GM21528 (cell line): ENCODE data around the gene NDUFS8.

Experiments used
- ATAC-seq: cut with Tn5 transposase; IDR thresholded peaks from one replicate; pipeline ENCODE4 v1.9.1; 2021; ENCODE audit warnings: mild to moderate bottlenecking, moderate library complexity; ENCODE audit not compliant: unreplicated experiment, low FRiP score

The NDUFS8 gene

DNA sequence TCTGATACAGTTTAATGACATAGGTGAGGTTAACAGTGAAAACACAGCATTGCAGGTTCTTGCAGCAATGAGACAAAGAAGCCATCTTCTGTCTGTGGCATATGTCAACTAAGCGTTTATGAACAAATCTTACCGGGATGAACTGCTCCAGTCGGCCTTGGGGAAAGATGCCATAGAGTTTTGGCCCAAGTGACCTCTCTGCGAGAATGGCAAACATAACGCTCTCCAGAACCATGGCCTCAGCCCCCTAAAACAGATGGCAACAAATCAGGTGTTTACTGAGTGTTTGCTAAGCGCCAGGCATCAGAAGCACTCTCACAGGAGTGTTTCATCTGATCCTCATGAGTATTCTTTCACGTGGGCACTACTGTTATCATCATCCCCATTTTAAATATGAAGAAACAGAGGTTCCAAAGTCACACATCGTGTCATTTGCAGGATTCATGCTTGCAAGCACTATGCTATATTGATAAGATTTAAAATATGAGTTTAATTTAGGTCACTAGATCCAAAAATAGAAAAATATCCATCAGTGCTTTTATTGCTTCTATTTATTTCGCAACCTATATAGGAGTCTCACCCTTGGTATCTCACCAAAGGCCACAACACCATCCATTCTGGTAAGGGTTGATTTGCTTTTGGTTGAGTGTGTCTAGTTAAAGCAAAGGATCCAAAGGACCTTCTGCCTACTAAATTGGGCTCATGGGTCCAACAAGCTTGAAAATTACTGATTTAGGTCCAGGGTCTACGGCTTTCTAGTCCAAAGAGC lies 44.3 kb downstream of the NDUFS8 start:
- no peak for ATAC-seq

DNA sequence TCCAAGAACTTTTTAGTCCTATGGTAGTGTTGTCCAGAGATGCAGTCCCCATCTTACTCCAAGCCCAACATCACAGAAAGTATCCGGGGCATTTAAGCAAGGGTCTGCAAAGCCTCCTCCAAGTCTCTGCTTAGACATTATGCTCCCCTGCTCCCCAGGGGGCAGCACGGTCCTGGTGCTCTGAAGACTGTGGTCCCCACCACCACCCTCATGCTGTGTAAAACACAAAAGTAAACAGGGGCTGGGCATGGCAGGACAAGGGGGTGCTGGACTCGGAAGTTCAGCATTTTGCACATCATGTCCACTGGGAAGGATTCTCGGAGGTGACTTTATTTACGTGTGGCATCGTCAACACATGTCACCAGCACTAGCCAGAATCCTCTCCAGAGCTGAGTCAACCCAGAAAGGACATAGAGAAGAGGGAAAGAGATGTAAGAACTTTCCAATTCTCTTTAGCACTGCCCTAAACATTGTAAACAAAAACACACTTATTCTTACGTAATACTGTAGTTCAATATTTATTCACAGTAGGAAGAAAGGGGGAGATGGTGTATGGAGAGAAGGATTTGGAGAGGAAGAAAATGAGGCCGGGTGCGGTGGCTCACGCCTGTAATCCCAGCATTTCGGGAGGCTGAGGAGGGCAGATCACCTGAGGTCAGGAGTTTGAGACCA lies 46.0 kb downstream of the NDUFS8 start:
- ATAC-seq: no peak

DNA sequence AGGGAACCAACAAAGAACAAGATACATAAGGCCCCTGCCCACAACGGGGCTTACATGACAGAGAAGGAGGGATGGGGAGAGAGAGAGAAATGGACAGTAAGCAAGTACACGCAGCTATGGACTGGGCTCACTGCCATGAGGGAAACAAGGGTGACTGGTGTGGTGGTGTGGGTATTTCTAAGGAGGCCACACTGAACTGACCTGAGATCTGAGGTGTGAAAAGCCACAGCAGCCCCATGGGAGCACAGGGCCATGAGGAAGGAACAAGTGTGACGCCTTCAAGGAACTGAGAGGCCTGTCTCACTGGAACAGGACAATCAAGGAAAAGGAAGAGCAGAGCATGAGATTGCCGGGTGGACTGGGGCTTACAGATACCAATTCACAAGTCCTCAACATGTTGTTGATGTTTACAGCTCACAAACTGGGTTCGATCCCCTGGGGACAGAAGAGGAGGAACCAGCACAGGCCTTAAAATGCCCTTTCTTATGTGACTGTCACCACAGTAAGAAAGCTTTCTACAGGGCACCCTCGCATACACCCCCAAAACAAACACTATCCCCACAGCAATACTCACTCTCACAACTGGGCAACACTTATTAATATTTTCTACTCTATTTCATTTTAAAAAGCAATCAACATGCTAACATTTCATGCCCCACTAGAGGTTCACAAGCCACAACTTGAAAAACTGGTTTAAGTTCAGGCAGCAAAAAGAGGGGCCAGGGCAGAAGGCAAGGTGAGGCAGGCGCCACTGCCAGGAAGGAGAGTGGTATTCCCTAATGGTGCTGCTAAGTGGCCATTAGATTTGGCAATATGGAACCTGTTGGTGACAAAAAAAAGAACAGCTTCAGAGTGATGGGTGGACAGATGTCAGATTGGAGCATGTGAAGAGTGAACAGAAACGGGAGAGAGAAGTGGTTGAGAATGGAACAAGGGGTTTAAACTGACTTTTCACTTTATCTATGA lies 47.4 kb downstream of the NDUFS8 start:
- no peak for ATAC-seq

DNA sequence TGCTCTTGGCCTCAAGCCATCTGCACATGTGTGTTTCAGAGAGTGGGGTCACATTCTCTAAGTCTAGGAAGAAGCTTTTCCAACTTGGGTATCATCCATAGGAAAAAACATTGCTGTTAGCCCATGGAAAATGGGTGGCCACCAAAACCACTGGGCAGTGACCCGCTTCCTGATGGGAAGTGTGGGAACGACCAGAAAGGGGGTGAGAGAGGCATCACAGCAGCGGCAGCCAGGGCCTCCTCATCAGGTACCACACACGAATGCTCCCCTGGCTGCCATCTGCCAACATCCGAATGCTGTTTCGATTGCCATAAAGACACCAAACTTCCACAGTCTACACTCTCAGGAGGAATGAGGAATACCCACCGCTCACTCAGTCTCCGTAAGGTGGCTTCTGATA lies 50.4 kb downstream of the NDUFS8 start:
- no peak for ATAC-seq

DNA sequence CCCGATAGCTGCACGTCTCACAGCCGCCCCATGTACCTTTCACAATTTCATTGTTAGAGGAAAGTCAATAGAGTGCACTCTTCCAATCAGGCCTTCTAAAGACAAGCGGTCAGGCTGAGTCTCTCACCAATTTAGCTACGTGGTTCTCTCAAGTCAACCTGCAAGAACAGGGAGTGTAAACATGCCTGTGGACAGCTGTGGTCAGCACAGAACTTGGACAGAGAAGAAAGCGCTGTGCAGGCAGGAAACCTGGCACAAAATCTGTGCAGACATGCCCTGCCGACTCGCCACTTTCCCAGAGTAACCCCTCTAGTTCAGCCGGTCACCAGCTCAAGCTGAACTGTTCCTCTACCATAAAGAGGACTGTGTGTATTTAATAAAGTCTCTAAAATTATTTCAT lies 51.2 kb downstream of the NDUFS8 start:
- no peak for ATAC-seq

DNA sequence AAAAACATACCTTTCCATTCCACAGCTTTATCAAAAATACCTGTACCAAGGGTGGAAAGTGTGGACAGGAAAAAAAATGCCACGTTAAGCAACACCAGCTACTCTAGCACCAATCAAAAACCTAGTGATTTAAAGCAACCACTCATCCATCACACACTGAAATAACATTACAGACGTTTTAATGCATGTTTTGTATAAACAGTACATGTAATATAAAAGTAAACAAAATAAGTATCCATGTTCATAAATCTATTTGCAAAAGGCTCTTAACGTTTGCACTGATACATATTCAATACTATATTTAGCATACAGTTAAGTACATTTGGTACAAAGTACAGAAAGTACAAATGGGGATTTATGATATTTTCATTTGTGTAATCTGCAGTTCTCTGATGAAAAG lies 52.0 kb downstream of the NDUFS8 start:
- no peak for ATAC-seq

DNA sequence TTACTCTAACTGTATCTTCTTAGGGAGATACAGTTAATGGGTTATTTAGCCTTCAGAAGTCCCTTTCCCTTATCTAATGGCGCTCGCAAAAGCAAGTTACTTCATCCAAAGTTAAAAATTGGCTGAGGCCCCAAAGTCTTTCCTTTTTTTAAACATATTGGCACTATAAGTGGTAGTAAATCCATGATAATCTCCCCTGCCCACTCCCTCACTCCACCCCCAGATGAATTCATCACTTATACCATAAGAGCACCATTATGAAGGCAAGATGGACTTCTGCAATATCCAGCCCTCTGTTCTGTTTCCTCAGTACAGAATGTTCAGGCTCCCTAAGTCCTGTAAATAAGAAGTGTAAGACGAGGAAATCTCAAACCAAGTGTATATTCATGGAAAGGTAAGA lies 53.0 kb downstream of the NDUFS8 start:
- no peak for ATAC-seq
